WTC11 (cell line): Measurements from ENCODE around the gene SNRPD2. TPM values are rescaled to one million over a fixed set of nuclear protein-coding genes. Genes with fewer than 3 reads are reported as not detected.

Experiments used
- ATAC-seq: fragments of 200-7000 bp; cut with Tn5 transposase; 2 replicates; pipeline ENCODE4 v1.10.0; 2021; ENCODE audit warnings: mild to moderate bottlenecking, moderate library complexity
- CTCF ChIA-PET: fragments of 300-600 bp; sonication (Branson Sonifier 250); formaldehyde crosslinking; loops from one replicate; lab custom pipeline; 2021; ENCODE audit warnings: antibody characterized with exemption; lab: Charles Lee
- POLR2A ChIA-PET: fragments of 350-600 bp; sonication (Branson Sonifier 250); formaldehyde crosslinking; loops from one replicate; lab custom pipeline; 2021; ENCODE audit warnings: antibody characterized with exemption; lab: Charles Lee
- DNase-seq: peaks from one replicate; pipeline ENCODE4 v3.0.0; 2021; ENCODE audit warnings: low spot score
- H3K27ac Mint-ChIP-seq: 2 replicates; pipeline ENCODE4 v1.8.0; 2021; ENCODE audit warnings: mixed read lengths
- H3K27me3 Mint-ChIP-seq: 2 replicates; pipeline ENCODE4 v1.8.0; 2021; ENCODE audit warnings: low read depth, mild to moderate bottlenecking, moderate library complexity, mixed read lengths
- H3K36me3 Mint-ChIP-seq: 2 replicates; pipeline ENCODE4 v1.8.0; 2021; ENCODE audit warnings: mixed read lengths
- H3K4me1 Mint-ChIP-seq: 2 replicates; pipeline ENCODE4 v1.8.0; 2022; ENCODE audit warnings: mixed read lengths
- H3K4me3 Mint-ChIP-seq: 2 replicates; pipeline ENCODE4 v1.8.0; 2021; ENCODE audit warnings: mild to moderate bottlenecking, moderate library complexity, mixed read lengths
- H3K9me3 Mint-ChIP-seq: 2 replicates; pipeline ENCODE4 v1.8.0; 2021; ENCODE audit warnings: mixed read lengths
- CBFB ChIP-seq: sonication (generic); formaldehyde crosslinking; IDR thresholded peaks from 2 replicates; pipeline ENCODE4 v1.8.1; 2022; ENCODE audit warnings: mild to moderate bottlenecking, low read depth, missing genetic modification reagents
- ELF4 ChIP-seq: sonication (generic); formaldehyde crosslinking; IDR thresholded peaks from 2 replicates; pipeline ENCODE4 v1.8.1; 2022; ENCODE audit warnings: low read depth, mild to moderate bottlenecking, moderate library complexity, missing genetic modification reagents
- EMX1 ChIP-seq: fragments of 250-450 bp; sonication (Bioruptor Pico); IDR thresholded peaks from 2 replicates; pipeline ENCODE4 v1.8.0; 2021; ENCODE audit warnings: mild to moderate bottlenecking
- ETV6 ChIP-seq: sonication (generic); formaldehyde crosslinking; IDR thresholded peaks from 2 replicates; pipeline ENCODE4 v1.8.1; 2022; ENCODE audit warnings: mild to moderate bottlenecking, missing genetic modification reagents
- GABPB1 ChIP-seq: sonication (generic); formaldehyde crosslinking; IDR thresholded peaks from 2 replicates; pipeline ENCODE4 v1.8.1; 2023; ENCODE audit warnings: mild to moderate bottlenecking, missing genetic modification reagents
- HMGA2 ChIP-seq: fragments of 250-450 bp; sonication (Bioruptor Pico); IDR thresholded peaks from 2 replicates; pipeline ENCODE4 v1.4.0; 2021; ENCODE audit warnings: mild to moderate bottlenecking, moderate library complexity
- IRF2 ChIP-seq: sonication (generic); formaldehyde crosslinking; IDR thresholded peaks from 2 replicates; pipeline ENCODE4 v1.8.0; 2022; ENCODE audit warnings: low read depth, missing genetic modification reagents, borderline replicate concordance
- JUN ChIP-seq: sonication (generic); formaldehyde crosslinking; IDR thresholded peaks from 2 replicates; pipeline ENCODE4 v1.8.0; 2023; ENCODE audit warnings: mild to moderate bottlenecking, missing genetic modification reagents
- MYBL2 ChIP-seq: sonication (generic); formaldehyde crosslinking; IDR thresholded peaks from 2 replicates; pipeline ENCODE4 v1.8.1; 2023; ENCODE audit warnings: mild to moderate bottlenecking, moderate library complexity, missing genetic modification reagents
- NR2C2 ChIP-seq: sonication (generic); formaldehyde crosslinking; IDR thresholded peaks from 2 replicates; pipeline ENCODE4 v1.8.0; 2022; ENCODE audit warnings: mild to moderate bottlenecking, missing genetic modification reagents
- SOX15 ChIP-seq: fragments of 250-450 bp; sonication (Bioruptor Pico); IDR thresholded peaks from 2 replicates; pipeline ENCODE4 v1.9.0; 2021; ENCODE audit warnings: mild to moderate bottlenecking
- TCF7 ChIP-seq: sonication (generic); formaldehyde crosslinking; IDR thresholded peaks from 2 replicates; pipeline ENCODE4 v1.8.0; 2022; ENCODE audit warnings: mild to moderate bottlenecking, low read depth, missing genetic modification reagents, moderate library complexity
- TP53 ChIP-seq: sonication (generic); formaldehyde crosslinking; IDR thresholded peaks from 2 replicates; pipeline ENCODE4 v1.8.1; 2023; ENCODE audit warnings: mild to moderate bottlenecking, missing genetic modification reagents
- ZNF416 ChIP-seq: fragments of 250-450 bp; sonication (Bioruptor Pico); IDR thresholded peaks from 2 replicates; pipeline ENCODE4 v1.9.0; 2021; ENCODE audit warnings: mild to moderate bottlenecking, inconsistent platforms
- ZNF423 ChIP-seq: fragments of 250-450 bp; sonication (Bioruptor Pico); IDR thresholded peaks from 2 replicates; pipeline ENCODE4 v2.1.2; 2022; ENCODE audit warnings: mild to moderate bottlenecking, moderate library complexity
- total RNA-seq: library from RNA; stranded (reverse); gene quantifications from 3 replicates; pipeline ENCODE4 v1.2.3, GENCODE V29; 2021
- TF ChIP-seq, protein P1 (sequence below): fragments of 250-450 bp; sonication (Bioruptor Pico); IDR thresholded peaks from 2 replicates; pipeline ENCODE4 v1.9.0; 2021; ENCODE audit warnings: moderate library complexity, mild to moderate bottlenecking, inconsistent platforms, borderline replicate concordance
- TF ChIP-seq, protein P2 (sequence below): sonication (generic); formaldehyde crosslinking; IDR thresholded peaks from 2 replicates; pipeline ENCODE4 v1.8.1; 2022; ENCODE audit warnings: low read depth, missing genetic modification reagents, borderline replicate concordance
- TF ChIP-seq, protein P3 (sequence below): fragments of 250-450 bp; sonication (Bioruptor Pico); IDR thresholded peaks from 2 replicates; pipeline ENCODE4 v1.9.0; 2021; ENCODE audit warnings: mild to moderate bottlenecking
- TF ChIP-seq, protein P4 (sequence below): sonication (generic); formaldehyde crosslinking; IDR thresholded peaks from 2 replicates; pipeline ENCODE4 v1.8.1; 2022; ENCODE audit warnings: mild to moderate bottlenecking, moderate library complexity, missing genetic modification reagents
- TF ChIP-seq, protein P5 (sequence below): sonication (generic); formaldehyde crosslinking; conservative IDR thresholded peaks from 2 replicates; pipeline ENCODE4 v1.8.1; 2022; ENCODE audit warnings: mild to moderate bottlenecking, missing genetic modification reagents
- TF ChIP-seq, protein P6 (sequence below): sonication (generic); formaldehyde crosslinking; IDR thresholded peaks from 2 replicates; pipeline ENCODE4 v1.8.1; 2023; ENCODE audit warnings: mild to moderate bottlenecking, missing genetic modification reagents
- TF ChIP-seq, protein P7 (sequence below): fragments of 250-450 bp; sonication (Bioruptor Pico); IDR thresholded peaks from 2 replicates; pipeline ENCODE4 v1.9.0; 2021; ENCODE audit warnings: mild to moderate bottlenecking, borderline replicate concordance

The SNRPD2 gene
- total RNA-seq, 1 experiment from 2014 or later, result 739 TPM

DNA sequence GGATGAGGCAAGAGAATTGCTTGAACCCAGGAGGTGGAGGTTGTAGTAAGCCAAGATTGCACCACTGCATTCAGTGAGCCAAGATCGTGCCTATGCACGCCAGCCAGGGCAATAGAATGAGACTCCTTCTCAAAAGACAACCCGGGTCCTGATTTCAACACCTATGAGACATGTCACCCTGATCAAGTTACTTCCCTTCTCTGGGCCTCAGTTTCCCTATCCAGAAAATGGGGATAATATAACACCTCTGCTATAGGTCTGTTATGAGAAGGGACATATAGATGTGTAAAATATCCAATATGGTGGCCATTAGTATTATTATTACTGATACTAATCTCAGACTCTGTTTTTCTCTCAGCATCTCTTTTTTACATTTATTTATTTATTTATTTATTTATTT, 36.7 kb downstream of the SNRPD2 start:
- TF ChIP-seq IRF2 (CRISPR knock-in tag) (no peak), HMGA2 (CRISPR knock-in tag) (no peak), ELF4 (no peak), SOX15 (CRISPR knock-in tag) (no peak), TP53 (CRISPR knock-in tag) (no peak), ZNF416 (CRISPR knock-in tag) (no peak)
- Mint-ChIP-seq H3K27me3 (peaks cover 23% of the 10 kb centered on the region), H3K4me3 (no peak overlapping the region), H3K4me1 (peaks cover 2% of the 10 kb centered on the region; the same call in 1 of the 2 replicates), H3K36me3 (no peaks in the 10 kb centered on the region), H3K27ac (no peak overlapping the region), H3K9me3 (no peaks in the 10 kb centered on the region)
- ATAC-seq, result no peak
- ChIA-PET POLR2A (interaction anchor here (0.7 kb wide), 1 partner anchor 16 kb away, joined by 4 read pairs; no protein-coding TSS in a partner anchor), CTCF (no interaction called here)
- DNase-seq, result no peak

DNA sequence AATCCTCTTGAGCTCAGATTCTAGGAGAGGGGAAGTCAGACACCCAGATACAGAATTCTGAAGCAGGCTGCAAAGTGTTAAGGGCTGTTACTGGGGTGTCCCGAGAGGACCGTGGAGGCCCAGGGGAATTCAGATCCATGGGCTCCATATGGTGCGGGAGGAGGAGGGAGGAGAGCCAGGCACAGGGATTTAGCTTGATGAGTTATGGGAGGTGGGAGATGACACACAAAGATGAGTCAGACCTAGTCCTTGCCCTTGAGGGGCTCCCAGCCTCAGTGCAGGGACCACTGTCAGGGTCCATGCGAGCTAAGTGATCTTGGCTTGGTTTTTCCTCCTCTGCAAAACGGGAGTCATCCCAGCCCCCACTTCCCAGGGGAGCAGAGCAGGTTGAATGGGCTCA, 38.1 kb downstream of the SNRPD2 start:
- ATAC-seq, result no peak
- DNase-seq, result no peak
- Mint-ChIP-seq H3K9me3 (no peaks in the 10 kb centered on the region), H3K4me3 (no peak overlapping the region), H3K27me3 (peaks cover 9% of the 10 kb centered on the region), H3K4me1 (no peaks in the 10 kb centered on the region; the same call in 1 of the 2 replicates), H3K36me3 (no peaks in the 10 kb centered on the region), H3K27ac (no peak overlapping the region)
- CTCF ChIA-PET, result interaction anchor here (0.7 to 1.6 kb wide), 5 partner anchors 8 to 95 kb away, joined by 3 to 6 read pairs (median 5); no protein-coding TSS in a partner anchor
- POLR2A ChIA-PET, result no interaction called here
- TF ChIP-seq CBFB (CRISPR knock-in tag), result no peak
- TF ChIP-seq JUN (CRISPR knock-in tag), result no peak
- TF ChIP-seq, protein P1, sequence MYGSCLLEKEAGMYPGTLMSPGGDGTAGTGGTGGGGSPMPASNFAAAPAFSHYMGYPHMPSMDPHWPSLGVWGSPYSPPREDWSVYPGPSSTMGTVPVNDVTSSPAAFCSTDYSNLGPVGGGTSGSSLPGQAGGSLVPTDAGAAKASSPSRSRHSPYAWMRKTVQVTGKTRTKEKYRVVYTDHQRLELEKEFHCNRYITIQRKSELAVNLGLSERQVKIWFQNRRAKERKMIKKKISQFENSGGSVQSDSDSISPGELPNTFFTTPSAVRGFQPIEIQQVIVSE (CRISPR knock-in tag), result no peak
- TF ChIP-seq GABPB1, result no peak
- TF ChIP-seq, protein P2, sequence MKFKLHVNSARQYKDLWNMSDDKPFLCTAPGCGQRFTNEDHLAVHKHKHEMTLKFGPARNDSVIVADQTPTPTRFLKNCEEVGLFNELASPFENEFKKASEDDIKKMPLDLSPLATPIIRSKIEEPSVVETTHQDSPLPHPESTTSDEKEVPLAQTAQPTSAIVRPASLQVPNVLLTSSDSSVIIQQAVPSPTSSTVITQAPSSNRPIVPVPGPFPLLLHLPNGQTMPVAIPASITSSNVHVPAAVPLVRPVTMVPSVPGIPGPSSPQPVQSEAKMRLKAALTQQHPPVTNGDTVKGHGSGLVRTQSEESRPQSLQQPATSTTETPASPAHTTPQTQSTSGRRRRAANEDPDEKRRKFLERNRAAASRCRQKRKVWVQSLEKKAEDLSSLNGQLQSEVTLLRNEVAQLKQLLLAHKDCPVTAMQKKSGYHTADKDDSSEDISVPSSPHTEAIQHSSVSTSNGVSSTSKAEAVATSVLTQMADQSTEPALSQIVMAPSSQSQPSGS (CRISPR knock-in tag), result no peak
- TF ChIP-seq, protein P3, sequence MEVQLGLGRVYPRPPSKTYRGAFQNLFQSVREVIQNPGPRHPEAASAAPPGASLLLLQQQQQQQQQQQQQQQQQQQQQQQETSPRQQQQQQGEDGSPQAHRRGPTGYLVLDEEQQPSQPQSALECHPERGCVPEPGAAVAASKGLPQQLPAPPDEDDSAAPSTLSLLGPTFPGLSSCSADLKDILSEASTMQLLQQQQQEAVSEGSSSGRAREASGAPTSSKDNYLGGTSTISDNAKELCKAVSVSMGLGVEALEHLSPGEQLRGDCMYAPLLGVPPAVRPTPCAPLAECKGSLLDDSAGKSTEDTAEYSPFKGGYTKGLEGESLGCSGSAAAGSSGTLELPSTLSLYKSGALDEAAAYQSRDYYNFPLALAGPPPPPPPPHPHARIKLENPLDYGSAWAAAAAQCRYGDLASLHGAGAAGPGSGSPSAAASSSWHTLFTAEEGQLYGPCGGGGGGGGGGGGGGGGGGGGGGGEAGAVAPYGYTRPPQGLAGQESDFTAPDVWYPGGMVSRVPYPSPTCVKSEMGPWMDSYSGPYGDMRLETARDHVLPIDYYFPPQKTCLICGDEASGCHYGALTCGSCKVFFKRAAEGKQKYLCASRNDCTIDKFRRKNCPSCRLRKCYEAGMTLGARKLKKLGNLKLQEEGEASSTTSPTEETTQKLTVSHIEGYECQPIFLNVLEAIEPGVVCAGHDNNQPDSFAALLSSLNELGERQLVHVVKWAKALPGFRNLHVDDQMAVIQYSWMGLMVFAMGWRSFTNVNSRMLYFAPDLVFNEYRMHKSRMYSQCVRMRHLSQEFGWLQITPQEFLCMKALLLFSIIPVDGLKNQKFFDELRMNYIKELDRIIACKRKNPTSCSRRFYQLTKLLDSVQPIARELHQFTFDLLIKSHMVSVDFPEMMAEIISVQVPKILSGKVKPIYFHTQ, result no peak
- no peak for TF ChIP-seq ZNF423 (CRISPR knock-in tag)
- TF ChIP-seq, protein P4, sequence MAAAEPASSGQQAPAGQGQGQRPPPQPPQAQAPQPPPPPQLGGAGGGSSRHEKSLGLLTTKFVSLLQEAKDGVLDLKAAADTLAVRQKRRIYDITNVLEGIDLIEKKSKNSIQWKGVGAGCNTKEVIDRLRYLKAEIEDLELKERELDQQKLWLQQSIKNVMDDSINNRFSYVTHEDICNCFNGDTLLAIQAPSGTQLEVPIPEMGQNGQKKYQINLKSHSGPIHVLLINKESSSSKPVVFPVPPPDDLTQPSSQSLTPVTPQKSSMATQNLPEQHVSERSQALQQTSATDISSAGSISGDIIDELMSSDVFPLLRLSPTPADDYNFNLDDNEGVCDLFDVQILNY (CRISPR knock-in tag), result no peak
- TF ChIP-seq ETV6, result no peak
- TF ChIP-seq, protein P5, sequence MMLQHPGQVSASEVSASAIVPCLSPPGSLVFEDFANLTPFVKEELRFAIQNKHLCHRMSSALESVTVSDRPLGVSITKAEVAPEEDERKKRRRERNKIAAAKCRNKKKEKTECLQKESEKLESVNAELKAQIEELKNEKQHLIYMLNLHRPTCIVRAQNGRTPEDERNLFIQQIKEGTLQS (CRISPR knock-in tag), result no peak
- TF ChIP-seq MYBL2, result no peak
- TF ChIP-seq, protein P6, sequence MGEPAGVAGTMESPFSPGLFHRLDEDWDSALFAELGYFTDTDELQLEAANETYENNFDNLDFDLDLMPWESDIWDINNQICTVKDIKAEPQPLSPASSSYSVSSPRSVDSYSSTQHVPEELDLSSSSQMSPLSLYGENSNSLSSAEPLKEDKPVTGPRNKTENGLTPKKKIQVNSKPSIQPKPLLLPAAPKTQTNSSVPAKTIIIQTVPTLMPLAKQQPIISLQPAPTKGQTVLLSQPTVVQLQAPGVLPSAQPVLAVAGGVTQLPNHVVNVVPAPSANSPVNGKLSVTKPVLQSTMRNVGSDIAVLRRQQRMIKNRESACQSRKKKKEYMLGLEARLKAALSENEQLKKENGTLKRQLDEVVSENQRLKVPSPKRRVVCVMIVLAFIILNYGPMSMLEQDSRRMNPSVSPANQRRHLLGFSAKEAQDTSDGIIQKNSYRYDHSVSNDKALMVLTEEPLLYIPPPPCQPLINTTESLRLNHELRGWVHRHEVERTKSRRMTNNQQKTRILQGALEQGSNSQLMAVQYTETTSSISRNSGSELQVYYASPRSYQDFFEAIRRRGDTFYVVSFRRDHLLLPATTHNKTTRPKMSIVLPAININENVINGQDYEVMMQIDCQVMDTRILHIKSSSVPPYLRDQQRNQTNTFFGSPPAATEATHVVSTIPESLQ (CRISPR knock-in tag), result no peak
- no peak for TF ChIP-seq EMX1 (CRISPR knock-in tag)
- TF ChIP-seq IRF2 (CRISPR knock-in tag), result no peak
- no peak for TF ChIP-seq NR2C2 (CRISPR knock-in tag)
- TF ChIP-seq, protein P7, sequence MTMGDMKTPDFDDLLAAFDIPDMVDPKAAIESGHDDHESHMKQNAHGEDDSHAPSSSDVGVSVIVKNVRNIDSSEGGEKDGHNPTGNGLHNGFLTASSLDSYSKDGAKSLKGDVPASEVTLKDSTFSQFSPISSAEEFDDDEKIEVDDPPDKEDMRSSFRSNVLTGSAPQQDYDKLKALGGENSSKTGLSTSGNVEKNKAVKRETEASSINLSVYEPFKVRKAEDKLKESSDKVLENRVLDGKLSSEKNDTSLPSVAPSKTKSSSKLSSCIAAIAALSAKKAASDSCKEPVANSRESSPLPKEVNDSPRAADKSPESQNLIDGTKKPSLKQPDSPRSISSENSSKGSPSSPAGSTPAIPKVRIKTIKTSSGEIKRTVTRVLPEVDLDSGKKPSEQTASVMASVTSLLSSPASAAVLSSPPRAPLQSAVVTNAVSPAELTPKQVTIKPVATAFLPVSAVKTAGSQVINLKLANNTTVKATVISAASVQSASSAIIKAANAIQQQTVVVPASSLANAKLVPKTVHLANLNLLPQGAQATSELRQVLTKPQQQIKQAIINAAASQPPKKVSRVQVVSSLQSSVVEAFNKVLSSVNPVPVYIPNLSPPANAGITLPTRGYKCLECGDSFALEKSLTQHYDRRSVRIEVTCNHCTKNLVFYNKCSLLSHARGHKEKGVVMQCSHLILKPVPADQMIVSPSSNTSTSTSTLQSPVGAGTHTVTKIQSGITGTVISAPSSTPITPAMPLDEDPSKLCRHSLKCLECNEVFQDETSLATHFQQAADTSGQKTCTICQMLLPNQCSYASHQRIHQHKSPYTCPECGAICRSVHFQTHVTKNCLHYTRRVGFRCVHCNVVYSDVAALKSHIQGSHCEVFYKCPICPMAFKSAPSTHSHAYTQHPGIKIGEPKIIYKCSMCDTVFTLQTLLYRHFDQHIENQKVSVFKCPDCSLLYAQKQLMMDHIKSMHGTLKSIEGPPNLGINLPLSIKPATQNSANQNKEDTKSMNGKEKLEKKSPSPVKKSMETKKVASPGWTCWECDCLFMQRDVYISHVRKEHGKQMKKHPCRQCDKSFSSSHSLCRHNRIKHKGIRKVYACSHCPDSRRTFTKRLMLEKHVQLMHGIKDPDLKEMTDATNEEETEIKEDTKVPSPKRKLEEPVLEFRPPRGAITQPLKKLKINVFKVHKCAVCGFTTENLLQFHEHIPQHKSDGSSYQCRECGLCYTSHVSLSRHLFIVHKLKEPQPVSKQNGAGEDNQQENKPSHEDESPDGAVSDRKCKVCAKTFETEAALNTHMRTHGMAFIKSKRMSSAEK (CRISPR knock-in tag), result no peak
- no peak for TF ChIP-seq TCF7
